ENCODE results near the gene HEXIM2.
A peak's percentile ranks its signal among the peaks of the same experiment; 100 is the strongest.
"Not testable (repeated sequence)": the region's sequence is repeated elsewhere in the genome, so short reads cannot be mapped to it uniquely, and the experiment has no call there.

HEXIM2 gene

GRCh38 chr17:45171338-45172231, 9.9 kb downstream of the HEXIM2 start:
- no peak for DNase-seq

- DNase-seq, result no peak
These were observed 10.5 kb downstream of the HEXIM2 start for GRCh38 chr17:45172232-45172540.

GRCh38 chr17:45172541-45173286, 11.0 kb downstream of the HEXIM2 start:
- DNase-seq, result no peak

- DNase-seq, result no peak
These were observed 14.1 kb downstream of the HEXIM2 start for GRCh38 chr17:45175759-45176115.

DNA sequence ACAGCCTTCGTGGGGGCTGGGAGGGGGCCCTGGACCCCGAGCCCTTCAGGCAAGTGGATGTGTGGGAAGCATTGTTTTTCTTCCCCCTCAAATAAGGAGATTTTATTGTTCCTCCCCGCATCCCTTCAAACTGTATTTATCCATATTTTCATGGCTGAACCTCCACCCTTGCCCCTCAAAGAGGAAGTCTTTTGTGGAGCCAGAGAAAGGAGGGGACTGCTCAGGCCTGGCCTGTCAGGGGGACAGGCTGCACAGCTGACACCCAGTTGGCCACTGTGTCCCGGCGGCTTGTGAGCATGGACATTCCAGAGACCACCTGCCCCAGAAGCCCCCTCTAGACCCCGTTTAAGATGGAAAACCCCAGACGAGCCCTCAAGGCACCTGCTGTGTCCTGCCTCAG, 15.9 kb downstream of the HEXIM2 start:
- no peak for DNase-seq

- DNase-seq, result no peak
These were observed 22.5 kb downstream of the HEXIM2 start for GRCh38 chr17:45184144-45184543.

DNA sequence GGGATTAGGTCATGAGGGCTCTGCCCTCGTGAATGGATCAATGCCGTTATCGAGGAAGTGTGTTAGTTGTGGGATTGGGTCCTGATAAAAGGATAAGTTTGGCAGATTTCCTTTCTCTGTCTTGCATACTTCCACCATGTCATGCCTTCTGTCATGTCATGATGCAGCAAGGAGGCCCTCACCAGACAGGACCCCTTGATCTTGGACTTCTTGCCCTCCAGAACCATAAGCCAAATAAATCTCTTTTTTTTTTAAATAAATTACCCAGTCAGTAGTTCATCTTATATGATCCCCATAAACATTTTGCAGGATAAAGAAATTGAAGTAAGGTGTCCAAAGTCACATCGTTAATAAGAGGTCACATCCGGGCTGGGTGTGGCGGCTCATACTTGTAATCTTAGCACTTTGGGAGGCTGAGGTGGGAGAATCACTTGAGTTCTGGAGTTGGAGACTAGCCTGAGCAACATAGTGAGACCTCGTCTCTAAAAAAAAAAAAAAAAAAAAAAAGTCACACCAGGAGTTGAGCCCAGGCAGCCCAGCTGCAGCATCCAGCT, 25.2 kb downstream of the HEXIM2 start:
- no peak for DNase-seq

GRCh38 chr17:45189009-45189408, 27.3 kb downstream of the HEXIM2 start:
- DNase-seq, result no peak

GRCh38 chr17:45190503-45191255, 29.0 kb downstream of the HEXIM2 start:
- no peak for DNase-seq

GRCh38 chr17:45195424-45195823, 33.7 kb downstream of the HEXIM2 start:
- no peak for DNase-seq

DNA sequence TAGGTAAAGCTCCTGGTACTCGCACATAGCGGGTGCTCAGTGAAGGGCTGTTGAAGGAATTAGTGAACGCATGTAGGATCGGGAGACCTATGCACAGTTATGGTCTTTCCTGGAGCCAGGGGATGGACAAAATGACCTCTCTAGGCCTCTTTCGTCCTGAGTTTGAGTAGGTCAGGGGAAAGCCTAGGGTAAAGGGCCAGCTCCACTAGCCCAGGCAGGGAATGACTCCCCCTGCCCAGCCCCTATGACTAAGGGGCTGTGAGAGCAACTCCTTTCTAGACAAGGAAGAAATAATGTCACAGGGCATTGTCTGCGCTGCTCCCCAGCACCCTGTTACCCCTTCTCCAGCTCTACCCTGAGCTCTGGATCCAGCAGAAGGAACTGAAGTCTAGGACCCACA, 35.4 kb downstream of the HEXIM2 start:
- no peak for DNase-seq

DNA sequence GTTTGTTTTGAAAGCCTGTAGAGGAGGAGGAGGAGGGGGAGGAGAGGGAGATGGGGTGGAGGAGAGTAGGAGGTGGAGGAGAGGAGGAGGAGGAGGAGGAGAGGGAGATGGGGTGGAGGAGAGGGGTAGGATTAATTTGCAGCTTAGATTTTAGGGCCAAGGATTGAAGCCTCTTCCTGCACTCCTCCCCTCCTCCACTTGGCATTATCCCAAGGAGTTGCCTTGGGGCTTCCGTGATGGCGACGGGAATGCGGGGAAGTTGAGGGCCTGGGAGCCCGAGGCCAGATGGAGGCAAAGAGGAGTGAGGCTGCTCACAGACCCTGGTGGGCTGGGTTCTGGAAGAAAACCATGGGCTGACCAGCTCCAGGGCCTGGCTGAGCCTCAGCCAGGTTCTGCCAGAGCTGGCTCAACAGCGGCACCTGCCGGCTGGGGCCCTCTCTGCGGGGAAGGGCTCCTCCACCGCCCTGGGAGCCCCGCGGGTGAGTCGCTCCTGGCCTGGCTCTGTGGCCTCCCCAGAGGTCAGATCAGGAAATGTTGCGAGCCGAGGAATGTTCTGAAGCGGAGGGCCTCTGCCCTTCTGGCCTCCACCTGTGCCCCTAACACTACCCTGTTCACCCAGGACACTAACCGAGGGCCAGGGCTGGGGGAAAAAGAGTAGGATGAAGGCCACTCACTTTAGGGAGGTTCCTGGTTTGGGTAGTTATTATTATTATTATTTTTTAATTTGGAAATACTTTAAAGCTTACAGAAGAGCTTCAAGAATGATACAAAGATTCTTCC, 36.1 kb downstream of the HEXIM2 start:
- DNase-seq, result peak; percentile 76

GRCh38 chr17:45200701-45201100, 39.0 kb downstream of the HEXIM2 start:
- no peak for DNase-seq

DNA sequence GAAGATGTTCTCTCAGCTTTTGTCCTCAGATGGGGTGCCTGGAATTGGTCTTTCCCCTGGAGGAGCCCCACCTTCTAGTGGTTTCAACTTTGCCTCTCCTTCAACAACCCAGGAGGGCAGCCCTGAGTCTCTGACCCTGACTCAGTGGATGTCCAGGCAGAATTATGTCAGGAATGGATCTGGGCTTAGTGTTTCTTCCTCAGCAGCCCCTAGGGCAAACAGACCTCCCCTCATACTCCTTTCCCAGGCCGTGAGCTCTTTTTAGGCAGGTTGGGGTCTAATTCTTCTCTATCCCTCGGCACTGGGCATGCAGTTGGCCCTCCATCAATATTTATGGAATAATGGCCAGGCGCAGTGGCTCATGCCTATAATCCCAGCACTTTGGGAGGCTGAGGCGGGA, 39.8 kb downstream of the HEXIM2 start:
- no peak for DNase-seq

DNA sequence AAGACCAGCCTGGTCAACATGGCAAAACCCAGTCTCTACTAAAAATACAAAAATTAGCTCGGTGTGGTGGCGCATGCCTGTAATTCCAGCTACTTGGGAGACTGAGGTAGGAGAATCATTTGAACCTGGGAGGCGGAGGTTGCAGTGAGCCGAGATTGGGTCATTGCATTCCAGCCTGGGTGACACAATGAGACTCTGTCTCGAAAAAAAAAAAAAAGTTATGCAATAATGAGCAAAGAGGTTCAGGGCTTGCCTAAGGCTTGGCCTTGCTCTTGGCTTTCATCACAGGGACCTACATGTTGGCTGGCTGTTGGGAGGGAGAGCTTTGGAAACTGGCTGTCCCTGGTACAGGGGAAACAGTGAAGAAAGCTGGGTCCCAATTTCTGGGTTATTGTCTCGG, 40.2 kb downstream of the HEXIM2 start:
- DNase-seq, result not testable (repeated sequence)

DNA sequence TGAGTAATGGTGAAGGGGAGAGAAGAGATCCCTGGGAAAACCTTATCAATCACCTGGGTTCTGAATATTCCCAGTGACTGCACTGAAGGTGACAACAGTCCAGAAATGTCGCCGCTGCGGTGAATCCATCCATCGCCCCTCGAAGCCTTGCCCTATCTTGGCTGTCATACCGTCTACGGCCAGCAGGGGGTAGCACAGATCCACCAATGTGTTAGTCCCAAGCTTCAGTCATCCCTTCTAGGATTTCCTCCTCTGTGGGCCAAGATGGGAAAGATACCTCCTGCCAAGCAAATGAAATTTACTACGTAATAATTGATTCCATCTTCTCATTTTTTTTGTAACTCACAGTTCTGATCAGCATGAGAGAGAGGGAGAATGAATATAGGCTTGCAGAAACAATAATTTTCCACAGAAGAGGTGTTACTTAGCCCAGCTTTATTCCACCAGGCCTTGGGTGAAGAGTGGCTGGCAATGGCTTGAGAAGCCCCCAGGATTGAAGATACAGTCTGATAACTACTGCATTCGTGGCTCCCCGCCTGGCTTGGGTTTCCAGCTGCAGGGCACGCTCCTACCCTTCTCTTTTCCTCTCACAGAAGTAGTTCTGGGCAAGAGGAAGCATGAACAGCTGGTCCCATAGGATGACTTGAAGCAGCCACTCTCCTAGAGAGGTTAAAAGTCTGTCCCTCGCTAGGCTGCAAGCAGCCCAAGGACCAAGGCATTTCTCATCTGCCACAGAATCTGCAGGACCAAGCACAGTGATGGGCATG, 57.4 kb downstream of the HEXIM2 start:
- DNase-seq, result peak; percentile 84
